Parathyroid adenoma (tissue), 2 donors: ENCODE results near the gene HDAC4.

ENCODE experiments used
- H2AFZ ChIP-seq: fragments of 300-600 bp; sonication (generic); one replicate; pipeline ENCODE4 v1.7.0; 2017; ENCODE audit warnings: antibody characterized with exemption, mild to moderate bottlenecking
- H3K27ac ChIP-seq: fragments of 300-600 bp; sonication (generic); one replicate; pipeline ENCODE4 v1.7.0; 2017
- H3K27me3 ChIP-seq: fragments of 300-600 bp; sonication (generic); one replicate; pipeline ENCODE4 v1.7.0; 2017; ENCODE audit warnings: low read length; ENCODE audit not compliant: control insufficient read depth, insufficient read depth
- H3K36me3 ChIP-seq: fragments of 300-600 bp; sonication (generic); one replicate; pipeline ENCODE4 v1.7.0; 2017; ENCODE audit warnings: low read length; ENCODE audit not compliant: control insufficient read depth, insufficient read depth
- H3K4me1 ChIP-seq: fragments of 300-600 bp; sonication (generic); one replicate; pipeline ENCODE4 v1.7.0; 2017; ENCODE audit warnings: control low read depth
- H3K4me2 ChIP-seq: fragments of 300-600 bp; sonication (generic); one replicate; pipeline ENCODE4 v1.7.0; 2017; ENCODE audit warnings: low read length
- H3K4me3 ChIP-seq: fragments of 300-600 bp; sonication (generic); one replicate; pipeline ENCODE4 v1.7.0; 2017; ENCODE audit warnings: low read depth, low read length
- H3K79me2 ChIP-seq: fragments of 300-600 bp; sonication (generic); one replicate; pipeline ENCODE4 v1.7.0; 2017; ENCODE audit warnings: control low read depth
- H3K9ac ChIP-seq: fragments of 300-600 bp; sonication (generic); one replicate; pipeline ENCODE4 v1.7.0; 2017; ENCODE audit warnings: mild to moderate bottlenecking
- H3K9me3 ChIP-seq: fragments of 300-600 bp; sonication (generic); one replicate; pipeline ENCODE4 v1.7.0; 2017; ENCODE audit warnings: low read length; ENCODE audit not compliant: control insufficient read depth
- CTCF ChIP-seq: fragments of 300-600 bp; sonication (generic); IDR thresholded peaks from one replicate; pipeline ENCODE4 v1.7.0; 2017; ENCODE audit warnings: antibody characterized with exemption, mild to moderate bottlenecking
- donor health status: primary hyperparathyroidism.

The HDAC4 gene

GRCh38 chr2:239003624-239004273 is 397.1 kb downstream of the HDAC4 start:
- Histone ChIP-seq H2AFZ (no peak overlapping the region), H3K27me3 (no peaks in the 10 kb centered on the region), H3K4me3 (no peak overlapping the region), H3K4me1 (no peaks in the 10 kb centered on the region), H3K9me3 (no peaks in the 10 kb centered on the region), H3K79me2 (no peaks in the 10 kb centered on the region), H3K4me2 (no peak overlapping the region), H3K9ac (no peak overlapping the region), H3K36me3 (no peaks in the 10 kb centered on the region), H3K27ac (no peak overlapping the region)
- no peak for TF ChIP-seq CTCF

- H3K79me2 ChIP-seq: no peaks in the 10 kb centered on the region
- no peak overlapping the region for H3K9ac ChIP-seq
- H2AFZ ChIP-seq: no peak overlapping the region
- H3K4me3 ChIP-seq: no peak overlapping the region
- no peaks in the 10 kb centered on the region for H3K4me1 ChIP-seq
- no peaks in the 10 kb centered on the region for H3K27me3 ChIP-seq
- no peak overlapping the region for H3K27ac ChIP-seq
- H3K9me3 ChIP-seq: no peaks in the 10 kb centered on the region
- H3K36me3 ChIP-seq: no peaks in the 10 kb centered on the region
- no peak for TF ChIP-seq CTCF
- no peak overlapping the region for H3K4me2 ChIP-seq
Measured at GRCh38 chr2:239002954-239003623, 397.7 kb downstream of the HDAC4 start.

- no peak overlapping the region for H3K4me2 ChIP-seq
- no peaks in the 10 kb centered on the region for H3K9me3 ChIP-seq
- no peak for TF ChIP-seq CTCF
- no peak overlapping the region for H3K9ac ChIP-seq
- H3K27ac ChIP-seq: no peak overlapping the region
- no peaks in the 10 kb centered on the region for H3K79me2 ChIP-seq
- no peak overlapping the region for H2AFZ ChIP-seq
- no peaks in the 10 kb centered on the region for H3K4me1 ChIP-seq
- no peaks in the 10 kb centered on the region for H3K36me3 ChIP-seq
- H3K4me3 ChIP-seq: no peak overlapping the region
- H3K27me3 ChIP-seq: no peaks in the 10 kb centered on the region
Measured at GRCh38 chr2:239002591-239002953, 398.2 kb downstream of the HDAC4 start.

- no peak for TF ChIP-seq CTCF
- Histone ChIP-seq H3K36me3 (no peaks in the 10 kb centered on the region), H3K4me1 (no peaks in the 10 kb centered on the region), H3K27me3 (no peaks in the 10 kb centered on the region), H2AFZ (no peak overlapping the region), H3K9ac (no peak overlapping the region), H3K4me2 (no peak overlapping the region), H3K79me2 (no peaks in the 10 kb centered on the region), H3K4me3 (no peak overlapping the region), H3K27ac (no peak overlapping the region), H3K9me3 (no peaks in the 10 kb centered on the region)
Measured at GRCh38 chr2:239001794-239002193, 399.0 kb downstream of the HDAC4 start.
